Activated CD4-positive, alpha-beta T cell treated with anti-CD3 and anti-CD28 coated beads, Interleukin-2, amount 50 U/mL, for 4 hours (primary cell): ENCODE results near the gene DSC2.
"Not testable (repeated sequence)": the region's sequence is repeated elsewhere in the genome, so short reads cannot be mapped to it uniquely, and the experiment has no call there.

Source experiments
- DNase-seq, 2 experiments: peaks; one replicate each; pipeline ENCODE4 v3.0.0-alpha.2; 2020

Gene DSC2

GRCh38 chr18:31042084-31042405 lies 60.2 kb downstream of the DSC2 start:
- no peak for DNase-seq

GRCh38 chr18:31041271-31042083 lies 60.7 kb downstream of the DSC2 start:
- DNase-seq, result no peak

GRCh38 chr18:31040686-31041270 lies 61.4 kb downstream of the DSC2 start:
- no peak for DNase-seq

GRCh38 chr18:31039426-31039825 lies 62.8 kb downstream of the DSC2 start:
- DNase-seq, result no peak

- not testable (repeated sequence) for DNase-seq
Measured at GRCh38 chr18:31037686-31038085, 64.5 kb downstream of the DSC2 start.

- DNase-seq, result no peak
Measured at GRCh38 chr18:31034541-31034940, 67.7 kb downstream of the DSC2 start.

GRCh38 chr18:31030574-31031278 lies 71.5 kb downstream of the DSC2 start:
- DNase-seq, result no peak

- DNase-seq, result no peak
Measured at GRCh38 chr18:31015715-31016434, 86.3 kb downstream of the DSC2 start.

GRCh38 chr18:31011455-31011854 lies 90.8 kb downstream of the DSC2 start:
- not testable (repeated sequence) for DNase-seq

- DNase-seq, result no peak
Measured at GRCh38 chr18:31010601-31011000, 91.6 kb downstream of the DSC2 start.
